RWPE1 (cell line): ENCODE measurements around the gene BRPF1.

ENCODE experiments used
- CTCF ChIA-PET: fragments of 350-600 bp; sonication (Branson Sonifier 250); formaldehyde crosslinking; extraction: SDS; loops from one replicate; lab custom pipeline; 2021; lab: Yijun Ruan, JAX
- POLR2A ChIA-PET: fragments of 400-600 bp; formaldehyde crosslinking; extraction: SDS; loops from one replicate; lab custom pipeline; 2020; ENCODE audit warnings: antibody characterized with exemption; ENCODE audit not compliant: low non-redundant PET; lab: Yijun Ruan, JAX
- DNase-seq: peaks from one replicate; pipeline ENCODE4 v3.0.0; 2012; ENCODE audit warnings: low spot score
- H3K27ac ChIP-seq: fragments of 450-650 bp; 2 replicates; pipeline ENCODE4 v1.5.1; 2017
- CTCF ChIP-seq: fragments of 450-650 bp; conservative IDR thresholded peaks from 2 replicates; pipeline ENCODE4 v1.5.1; 2017; ENCODE audit warnings: low read depth, mild to moderate bottlenecking

The BRPF1 gene

GRCh38 chr3:9718118-9718517 is 13.4 kb upstream of the BRPF1 start:
- no peak for DNase-seq
- no peak overlapping the region for H3K27ac ChIP-seq
- ChIA-PET CTCF (no interaction called here), POLR2A (no interaction called here)
- TF ChIP-seq CTCF = no peak

GRCh38 chr3:9721015-9721699 is 10.4 kb upstream of the BRPF1 start:
- no peak for TF ChIP-seq CTCF
- POLR2A ChIA-PET = no interaction called here
- no peak for DNase-seq
- H3K27ac ChIP-seq = no peak overlapping the region
- CTCF ChIA-PET = no interaction called here

- ChIA-PET CTCF (no interaction called here), POLR2A (no interaction called here)
- DNase-seq = no peak
These were observed 9.9 kb upstream of the BRPF1 start for GRCh38 chr3:9721700-9722060.

GRCh38 chr3:9725775-9726515 is 5.6 kb upstream of the BRPF1 start:
- no peak for DNase-seq
- ChIA-PET CTCF (interaction anchor here (0.7 kb wide), 1 partner anchor 80 kb away, joined by 5 read pairs; no protein-coding TSS in a partner anchor), POLR2A (no interaction called here)
- no peak for TF ChIP-seq CTCF
- no peak overlapping the region for H3K27ac ChIP-seq

More at GRCh38 chr3:9721700-9722060, 9.9 kb upstream of the BRPF1 start:
- no peak overlapping the region for H3K27ac ChIP-seq
- TF ChIP-seq CTCF = no peak

- DNase-seq = no peak
- peak; percentile 23; the same call in 1 of the 2 replicates for TF ChIP-seq CTCF
- CTCF ChIA-PET = interaction anchor here (0.7 kb wide), 1 partner anchor 248 kb away, joined by 3 read pairs; no protein-coding TSS in a partner anchor
- POLR2A ChIA-PET = no interaction called here
- H3K27ac ChIP-seq = no peak overlapping the region
These were observed 4.4 kb upstream of the BRPF1 start for GRCh38 chr3:9727041-9727595.

GRCh38 chr3:9727743-9728142 is 3.8 kb upstream of the BRPF1 start:
- ChIA-PET CTCF (interaction anchor here (0.9 kb wide), 1 partner anchor 12 kb away, joined by 3 read pairs; no protein-coding TSS in a partner anchor), POLR2A (no interaction called here)
- TF ChIP-seq CTCF = no peak
- no peak for DNase-seq
- no peak overlapping the region for H3K27ac ChIP-seq
